ENCODE measurements around the gene MEF2D.

- no peak for TF ChIP-seq POLR2A (IDR thresholded peaks at IDR 0.05)
- no peak for TF ChIP-seq CTCF (IDR thresholded peaks at IDR 0.05)
Measured at GRCh38 chr1:156475568-156476500, 24.7 kb downstream of the MEF2D start.

Measured in stomach (tissue), 4 donors.